H1 (cell line): Measurements from ENCODE around the gene IGF2R. TPM values are rescaled to one million over a fixed set of nuclear protein-coding genes. Genes with fewer than 3 reads are reported as not detected.

Source experiments
- CTCF ChIA-PET: fragments of 300-600 bp; sonication (Branson Sonifier 250); formaldehyde crosslinking; loops from one replicate; lab custom pipeline; 2021; ENCODE audit not compliant: partially characterized antibody; lab: Charles Lee
- POLR2A ChIA-PET: fragments of 300-600 bp; sonication (Branson Sonifier 250); formaldehyde crosslinking; loops from one replicate; lab custom pipeline; 2021; ENCODE audit warnings: inconsistent platforms; ENCODE audit not compliant: partially characterized antibody; lab: Charles Lee
- DNase-seq, 2 experiments: peaks; one replicate each; pipeline versions ENCODE4 v3.0.0 to v3.0.0-alpha.2; 2010 to 2022; ENCODE audit warnings: low spot score in 2 of 2, low read depth in 1 of 2, mixed read lengths in 1 of 2
- FAIRE-seq: peaks from 2 replicates; lab custom pipeline; 2011; peaks lifted over from hg19 to GRCh38; lab: Jason Lieb, UNC
- H2AFZ ChIP-seq: 2 replicates; pipeline ENCODE4 v1.8.1; 2012; ENCODE audit warnings: low read length, inconsistent platforms
- H2AK5ac ChIP-seq: 2 replicates; pipeline ENCODE4 v1.6.1; 2013; ENCODE audit warnings: low read depth, low read length
- H2BK120ac ChIP-seq: replicated peaks from 2 replicates; pipeline ENCODE3; 2013; ENCODE audit warnings: low read depth, low read length, inconsistent platforms
- H2BK12ac ChIP-seq: 2 replicates; pipeline ENCODE4 v1.6.1; 2013; ENCODE audit warnings: low read depth, low read length
- H2BK15ac ChIP-seq: 2 replicates; pipeline ENCODE4 v1.6.1; 2013; ENCODE audit warnings: low read length
- H2BK20ac ChIP-seq: 2 replicates; pipeline ENCODE4 v1.6.1; 2013; ENCODE audit warnings: low read length
- H2BK5ac ChIP-seq: 2 replicates; pipeline ENCODE4 v1.6.1; 2013; ENCODE audit warnings: low read depth, low read length
- H3K14ac ChIP-seq: 2 replicates; pipeline ENCODE4 v1.6.1; 2013; ENCODE audit warnings: inconsistent platforms; ENCODE audit not compliant: insufficient read length
- H3K18ac ChIP-seq: 2 replicates; pipeline ENCODE4 v1.6.1; 2013; ENCODE audit warnings: low read length; ENCODE audit errors: extremely low read depth
- H3K23ac ChIP-seq: 2 replicates; pipeline ENCODE4 v1.6.1; 2013; ENCODE audit warnings: inconsistent platforms; ENCODE audit not compliant: insufficient read length
- H3K23me2 ChIP-seq: 2 replicates; pipeline ENCODE4 v1.6.1; 2013; ENCODE audit warnings: low read depth, low read length
- H3K27ac ChIP-seq: 2 replicates; pipeline ENCODE4 v1.6.1; 2011; ENCODE audit warnings: low read depth, low read length, inconsistent platforms
- H3K27me3 ChIP-seq, 4 experiments: replicated peaks in 1 of 4; 1 replicate in 1 of 4; 2 replicates in 3 of 4; pipeline versions ENCODE4 v1.6.1 to v1.8.1; 2011 to 2013; ENCODE audit warnings: low read length in 3 of 4, mild to moderate bottlenecking in 3 of 4, inconsistent platforms in 2 of 4, mixed read lengths in 2 of 4, moderate library complexity in 1 of 4; ENCODE audit not compliant: control insufficient read depth in 3 of 4, insufficient read depth in 3 of 4; ENCODE audit errors: extremely low read depth in 1 of 4
- H3K36me3 ChIP-seq, 4 experiments: 2 replicates each; pipeline versions ENCODE4 v1.6.1 to v1.8.1; 2011 to 2013; ENCODE audit warnings: mild to moderate bottlenecking in 4 of 4, low read length in 3 of 4, moderate library complexity in 2 of 4, control low read depth in 1 of 4, inconsistent platforms in 1 of 4; ENCODE audit not compliant: insufficient read depth in 4 of 4, control insufficient read depth in 2 of 4
- H3K4ac ChIP-seq: replicated peaks from 2 replicates; pipeline ENCODE3; 2013; ENCODE audit warnings: low read length, low read depth, mixed read lengths, inconsistent platforms; ENCODE audit not compliant: insufficient read length
- H3K4me1 ChIP-seq, 4 experiments: replicated peaks in 1 of 4; 1 replicate in 1 of 4; 2 replicates in 3 of 4; pipeline versions ENCODE4 v1.6.1 to v1.8.1; 2011 to 2013; ENCODE audit warnings: low read length in 3 of 4, inconsistent platforms in 2 of 4, mixed read lengths in 1 of 4; ENCODE audit not compliant: insufficient read depth in 4 of 4, control insufficient read depth in 3 of 4
- H3K4me2 ChIP-seq, 2 experiments: 2 replicates each; pipeline versions ENCODE4 v1.6.1 to v1.8.1; 2011 to 2013; ENCODE audit warnings: low read depth in 2 of 2, low read length in 2 of 2, control low read depth in 1 of 2, inconsistent platforms in 1 of 2, mild to moderate bottlenecking in 1 of 2; ENCODE audit not compliant: insufficient read depth in 1 of 2
- H3K4me3 ChIP-seq, 4 experiments: fragments of 200-600, 300-600 bp in 1 of 4; sonication (generic), shearing (Covaris generic), sonication (Bioruptor Twin) in 1 of 4; 2 replicates each; pipeline versions ENCODE4 v1.5.1 to v1.8.1; 2011 to 2016; ENCODE audit warnings: low read length in 4 of 4, low read depth in 3 of 4, control low read depth in 2 of 4, inconsistent platforms in 2 of 4, mild to moderate bottlenecking in 2 of 4, mixed read lengths in 1 of 4, moderate library complexity in 1 of 4; ENCODE audit not compliant: insufficient read depth in 2 of 4; ENCODE audit errors: extremely low read depth in 1 of 4
- H3K56ac ChIP-seq: replicated peaks from 2 replicates; pipeline ENCODE3; 2013; ENCODE audit warnings: low read depth, mild to moderate bottlenecking, mixed read lengths, low read length, inconsistent platforms; ENCODE audit not compliant: insufficient read length
- H3K79me1 ChIP-seq: 2 replicates; pipeline ENCODE4 v1.6.1; 2013; ENCODE audit warnings: low read depth, low read length, control low read depth
- H3K79me2 ChIP-seq, 2 experiments: 2 replicates each; pipeline versions ENCODE4 v1.6.1 to v1.8.1; 2012 to 2013; ENCODE audit warnings: low read length in 2 of 2, mild to moderate bottlenecking in 2 of 2, inconsistent platforms in 1 of 2; ENCODE audit not compliant: insufficient read depth in 2 of 2, control insufficient read depth in 1 of 2
- H3K9ac ChIP-seq, 4 experiments: replicated peaks in 1 of 4; 1 replicate in 1 of 4; 2 replicates in 3 of 4; pipeline versions ENCODE4 v1.6.1 to v1.8.1; 2011 to 2013; ENCODE audit warnings: low read depth in 3 of 4, low read length in 3 of 4, control low read depth in 2 of 4, mild to moderate bottlenecking in 2 of 4, moderate library complexity in 2 of 4, inconsistent platforms in 1 of 4; ENCODE audit errors: extremely low read depth in 1 of 4
- H3K9me3 ChIP-seq, 2 experiments: 2 replicates each; pipeline versions ENCODE4 v1.6.1 to v1.8.1; 2012 to 2013; ENCODE audit warnings: mild to moderate bottlenecking in 2 of 2, moderate library complexity in 2 of 2, control low read depth in 1 of 2, inconsistent platforms in 1 of 2, low read depth in 1 of 2, low read length in 1 of 2, mixed read lengths in 1 of 2; ENCODE audit not compliant: insufficient read depth in 2 of 2
- H4K20me1 ChIP-seq, 2 experiments: replicated peaks in 1 of 2; 2 replicates each; pipeline versions ENCODE3 to v1.8.1; 2011 to 2013; ENCODE audit warnings: inconsistent platforms in 2 of 2, low read length in 2 of 2, mild to moderate bottlenecking in 1 of 2; ENCODE audit not compliant: insufficient read depth in 2 of 2, control insufficient read depth in 1 of 2
- H4K5ac ChIP-seq: 2 replicates; pipeline ENCODE4 v1.6.1; 2013; ENCODE audit warnings: low read length, low read depth, mixed read lengths, inconsistent platforms; ENCODE audit not compliant: insufficient read length
- H4K8ac ChIP-seq: 2 replicates; pipeline ENCODE4 v1.8.0; 2013; ENCODE audit warnings: mild to moderate bottlenecking, moderate library complexity, low read length, inconsistent platforms; ENCODE audit not compliant: insufficient read depth; ENCODE audit errors: extremely low read depth
- H4K91ac ChIP-seq: replicated peaks from 2 replicates; pipeline ENCODE3; 2013; ENCODE audit warnings: low read length, mixed read lengths, inconsistent platforms; ENCODE audit not compliant: insufficient read length
- ASH2L ChIP-seq: fragments of 200-600, 300-600 bp; sonication (generic); IDR thresholded peaks from one replicate; pipeline ENCODE4 v1.7.1; 2017; ENCODE audit warnings: low read length
- ATF3 ChIP-seq: IDR thresholded peaks from 2 replicates; pipeline ENCODE4 v1.6.1; 2011; ENCODE audit warnings: low read depth, mild to moderate bottlenecking, low read length; ENCODE audit not compliant: insufficient read depth
- CBX8 ChIP-seq: fragments of 300-800, 300-1000 bp; sonication (generic); IDR thresholded peaks from 2 replicates; pipeline ENCODE4 v1.7.1; 2016; ENCODE audit warnings: low read depth, low read length, borderline replicate concordance
- CHD2 ChIP-seq: IDR thresholded peaks from 2 replicates; pipeline ENCODE4 v1.6.1; 2012; ENCODE audit warnings: low read length, improper control_type of control experiment
- FOSL1 ChIP-seq: IDR thresholded peaks from 2 replicates; pipeline ENCODE4 v1.6.1; 2011; ENCODE audit warnings: mild to moderate bottlenecking, low read depth, low read length, moderate library complexity; ENCODE audit not compliant: insufficient read depth
- KDM5A ChIP-seq: fragments of 200-600 bp; IDR thresholded peaks from 2 replicates; pipeline ENCODE4 v1.7.1; 2012; ENCODE audit warnings: mild to moderate bottlenecking, low read length, inconsistent platforms, mixed read lengths
- PHF8 ChIP-seq: fragments of 200-600 bp; sonication (generic); conservative IDR thresholded peaks from 2 replicates; pipeline ENCODE4 v1.7.1; 2012; ENCODE audit warnings: low read depth, mild to moderate bottlenecking, inconsistent platforms, low read length, moderate library complexity
- RXRA ChIP-seq: IDR thresholded peaks from 2 replicates; pipeline ENCODE4 v1.6.1; 2011; ENCODE audit warnings: low read depth, mild to moderate bottlenecking, low read length, moderate library complexity; ENCODE audit not compliant: insufficient read depth
- TAF1 ChIP-seq: IDR thresholded peaks from 2 replicates; pipeline ENCODE4 v1.6.1; 2011; ENCODE audit warnings: mild to moderate bottlenecking, low read depth, low read length
- TEAD4 ChIP-seq: IDR thresholded peaks from 2 replicates; pipeline ENCODE4 v1.6.1; 2012; ENCODE audit warnings: low read depth, low read length, inconsistent platforms, mixed read lengths
- YY1 ChIP-seq: IDR thresholded peaks from 2 replicates; pipeline ENCODE4 v1.6.1; 2011; ENCODE audit warnings: low read depth, mild to moderate bottlenecking, low read length
- WGBS, 2 experiments: shearing (Covaris generic) in 1 of 2; methylation state at CpG; one replicate each; pipeline versions ENCODE4 v1.1.6 to v1.1.7; 2013 to 2015; ENCODE audit warnings: low lambda C conversion rate in 2 of 2, mixed read lengths in 2 of 2, inconsistent platforms in 1 of 2, low coverage in 1 of 2, missing lambda C conversion rate in 1 of 2; ENCODE audit not compliant: insufficient replicate concordance in 2 of 2, insufficient coverage in 1 of 2, insufficient read length in 1 of 2; ENCODE audit errors: extremely low coverage in 1 of 2, missing lambda C conversion rate in 1 of 2; 5-methylcytosine and 5-hydroxymethylcytosine counted together
- polyA plus RNA-seq, 7 experiments: library from polyadenylated mRNA; depleted of rRNA in 3 of 7; stranded (reverse) in 5 of 7; unstranded in 2 of 7; fragments of >200 nt in 5 of 7; fragments of 200-250 nt in 2 of 7; gene quantifications; 1 replicate in 5 of 7; 2 replicates in 1 of 7; 4 replicates in 1 of 7; pipeline versions ENCODE4 v1.2.1 to v1.2.3, GENCODE V29; 2011 to 2013; ENCODE audit warnings: missing spikeins in 2 of 7, mixed read lengths in 2 of 7
- total RNA-seq: library from RNA; stranded (reverse); fragmentation: NEBNext Ultra II Directional; extraction: Animal tissue kit (Norgen Biotek cat#: 25700); gene quantifications from 2 replicates; pipeline ENCODE4 v1.2.1, GENCODE V29; 2021

IGF2R gene
- total and polyA plus RNA-seq, 2 of the 8 experiments (the other 6 are each of a cell fraction or from before 2014, with no cell fraction given), result 20.6 to 74.1 TPM

DNA sequence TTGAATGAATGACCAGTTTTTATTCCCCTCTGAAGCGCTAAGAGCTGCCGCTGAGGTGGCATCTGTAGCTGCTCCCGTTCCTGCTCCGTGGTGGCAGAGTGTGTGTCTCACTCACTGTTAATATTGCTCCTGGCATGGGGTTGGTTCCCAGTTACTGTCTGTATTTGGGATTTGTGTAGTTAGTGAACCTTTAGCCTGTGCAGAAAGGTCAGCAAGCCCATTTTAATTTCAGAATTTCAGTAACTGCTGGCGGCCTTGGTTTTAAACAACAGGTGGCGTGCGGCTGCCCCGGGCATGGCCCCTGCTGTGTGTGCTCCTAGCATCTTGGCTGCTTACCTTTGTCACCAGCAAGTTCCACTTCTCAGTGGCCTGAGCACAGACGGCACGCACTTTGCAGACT lies 98.7 kb downstream of the IGF2R start:
- Histone ChIP-seq H3K4ac (no peak overlapping the region), H3K9me3 (no peaks in the 10 kb centered on the region), H4K20me1 (peaks cover 1 to 10% of the 10 kb centered on the region in 2 experiments), H2BK12ac (no peak overlapping the region), H3K4me3 (no peak overlapping the region), H2BK120ac (no peak overlapping the region), H3K56ac (no peak overlapping the region), H3K23ac (no peak overlapping the region), H4K5ac (no peak overlapping the region), H3K23me2 (no peaks in the 10 kb centered on the region), H4K8ac (no peak overlapping the region), H3K18ac (no peak overlapping the region), H3K36me3 (peaks cover 19 to 61% (median 54%) of the 10 kb centered on the region in 4 experiments), H3K4me2 (no peak overlapping the region), H3K79me2 (no peaks in the 10 kb centered on the region), H3K27ac (no peak overlapping the region), H4K91ac (no peak overlapping the region), H3K79me1 (no peaks in the 10 kb centered on the region), H3K27me3 (no peaks in the 10 kb centered on the region), H2BK15ac (no peak overlapping the region), H3K9ac (no peak overlapping the region), H3K4me1 (no peaks in the 10 kb centered on the region), H3K14ac (no peak overlapping the region), H2BK20ac (no peak overlapping the region), H2BK5ac (no peak overlapping the region), H2AK5ac (no peak overlapping the region), H2AFZ (no peak overlapping the region)
- CTCF ChIA-PET, result interaction anchor here (1.8 kb wide), 1 partner anchor 21 kb away, joined by 7 read pairs; no protein-coding TSS in a partner anchor
- FAIRE-seq (no peak), DNase-seq (no peak)
- WGBS, 2 experiments, result 95% methylated on average over 10 of the region's 10 CpGs; no CpG with 5 or more reads in 1 of the 2 experiments
- POLR2A ChIA-PET, result no interaction called here
- TF ChIP-seq YY1 (no peak), FOSL1 (no peak), PHF8 (no peak), ASH2L (no peak), CHD2 (no peak), TAF1 (no peak), TEAD4 (no peak), KDM5A (no peak), RXRA (no peak), CBX8 (no peak), ATF3 (no peak)
